AG10803 (cell line): ENCODE data around the gene DGKA.

ENCODE experiments used
- DNase-seq: peaks from one replicate; pipeline ENCODE4 v3.0.0; 2010; ENCODE audit warnings: low read depth
- H3K4me3 ChIP-seq: 2 replicates; pipeline ENCODE4 v1.5.1; 2011; ENCODE audit warnings: mild to moderate bottlenecking, low read length, control low read depth
- CTCF ChIP-seq: conservative IDR thresholded peaks from 2 replicates; pipeline ENCODE4 v1.5.1; 2011; ENCODE audit warnings: mild to moderate bottlenecking, low read length, control low read depth, inconsistent platforms

DGKA gene

GRCh38 chr12:55937981-55938380 is 7.0 kb downstream of the DGKA start:
- no peak for TF ChIP-seq CTCF
- no peak overlapping the region for H3K4me3 ChIP-seq
- DNase-seq, result peak; percentile 18

DNA sequence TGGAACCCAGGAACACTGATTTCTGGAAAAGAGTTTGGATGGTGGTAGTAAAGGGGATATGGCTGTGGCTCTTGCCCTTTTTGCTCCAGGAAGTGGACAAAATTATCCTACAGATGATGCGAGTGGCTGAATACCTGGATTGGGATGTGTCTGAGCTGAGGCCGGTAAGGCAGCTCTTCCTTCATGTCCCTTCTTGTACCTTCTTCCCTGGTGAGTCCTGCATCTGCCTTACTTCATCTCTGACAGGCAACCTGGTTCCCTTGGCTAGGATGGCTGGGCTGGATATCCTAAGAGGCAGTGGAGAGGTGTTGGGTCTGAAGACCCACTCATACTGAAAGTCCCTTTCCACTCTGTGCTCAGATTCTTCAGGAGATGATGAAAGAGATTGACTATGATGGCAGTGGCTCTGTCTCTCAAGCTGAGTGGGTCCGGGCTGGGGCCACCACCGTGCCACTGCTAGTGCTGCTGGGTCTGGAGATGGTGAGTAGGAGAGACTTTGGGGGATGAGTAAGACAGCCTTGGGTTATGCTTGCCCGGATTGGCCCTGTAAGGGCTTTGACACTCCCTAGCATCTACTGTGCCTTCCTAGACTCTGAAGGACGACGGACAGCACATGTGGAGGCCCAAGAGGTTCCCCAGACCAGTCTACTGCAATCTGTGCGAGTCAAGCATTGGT is 8.0 kb downstream of the DGKA start:
- no peak for DNase-seq
- no peak for TF ChIP-seq CTCF
- H3K4me3 ChIP-seq, result no peak overlapping the region

DNA sequence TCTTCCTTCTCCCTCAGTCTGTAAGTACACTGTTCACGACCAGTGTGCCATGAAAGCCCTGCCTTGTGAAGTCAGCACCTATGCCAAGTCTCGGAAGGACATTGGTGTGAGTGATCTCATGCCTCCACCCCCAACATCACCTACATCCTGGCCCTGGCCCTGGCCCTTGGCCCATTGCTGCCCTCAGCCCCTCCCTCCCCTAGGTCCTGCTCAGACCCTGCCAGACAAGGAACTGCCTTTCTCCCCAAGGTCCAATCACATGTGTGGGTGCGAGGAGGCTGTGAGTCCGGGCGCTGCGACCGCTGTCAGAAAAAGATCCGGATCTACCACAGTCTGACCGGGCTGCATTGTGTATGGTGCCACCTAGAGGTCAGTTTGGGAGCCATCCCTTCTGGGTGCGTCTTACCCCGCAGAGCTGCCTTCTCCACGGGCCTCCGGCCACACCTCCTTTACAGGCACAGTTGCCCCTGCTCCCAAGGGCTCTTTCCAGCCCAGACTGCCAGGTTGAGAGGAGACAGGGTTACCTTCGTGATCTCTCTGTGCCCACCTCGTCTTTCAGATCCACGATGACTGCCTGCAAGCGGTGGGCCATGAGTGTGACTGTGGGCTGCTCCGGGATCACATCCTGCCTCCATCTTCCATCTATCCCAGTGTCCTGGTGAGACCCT is 9.2 kb downstream of the DGKA start:
- peak; percentile 94 for TF ChIP-seq CTCF
- DNase-seq, result peak; percentile 80
- H3K4me3 ChIP-seq, result no peak overlapping the region

DNA sequence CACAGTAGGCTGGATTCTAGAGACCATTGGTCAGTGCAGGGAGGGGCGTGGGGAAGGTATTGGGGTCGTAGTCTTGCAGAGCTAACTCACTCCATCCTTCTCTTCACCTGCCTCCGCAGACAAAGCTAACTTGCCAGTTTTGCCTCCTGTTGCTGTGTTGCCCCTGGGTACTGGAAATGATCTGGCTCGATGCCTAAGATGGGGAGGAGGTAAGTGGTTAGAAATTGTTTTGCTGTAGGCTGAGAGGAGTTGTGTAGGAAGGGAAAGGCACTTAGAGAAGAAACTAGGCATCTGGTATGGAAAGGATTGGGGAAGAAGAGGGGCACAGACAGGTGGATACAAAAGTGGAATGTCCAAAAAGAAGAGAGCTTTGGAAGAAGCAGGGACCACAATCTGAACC is 11.1 kb downstream of the DGKA start:
- no peak for DNase-seq

GRCh38 chr12:55942577-55943136 is 11.7 kb downstream of the DGKA start:
- TF ChIP-seq CTCF, result no peak
- DNase-seq, result no peak
- no peak overlapping the region for H3K4me3 ChIP-seq

More for the DNA sequence above, 11.1 kb downstream of the DGKA start:
- TF ChIP-seq CTCF, result no peak
- no peak overlapping the region for H3K4me3 ChIP-seq

DNA sequence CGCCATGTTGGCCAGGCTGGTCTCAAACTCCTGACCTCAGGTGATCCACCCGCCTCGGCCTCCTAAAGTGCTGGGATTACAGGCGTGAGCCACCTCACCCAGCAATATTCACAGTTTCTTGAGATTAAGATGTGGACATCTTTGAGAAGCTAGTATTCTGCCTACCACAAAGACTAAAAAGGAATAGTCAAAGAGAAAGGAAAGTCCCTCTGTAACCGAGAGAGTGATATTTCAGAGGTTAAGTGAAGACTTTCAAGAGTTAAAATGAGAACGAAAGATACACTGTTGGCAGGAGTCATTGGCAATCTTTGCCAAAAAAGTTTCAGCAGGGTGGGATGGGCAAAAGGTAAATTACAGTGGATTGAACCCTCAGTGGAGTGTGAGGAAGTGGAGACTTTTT is 15.6 kb downstream of the DGKA start:
- no peak for DNase-seq
- TF ChIP-seq CTCF, result no peak
- H3K4me3 ChIP-seq, result no peak overlapping the region

DNA sequence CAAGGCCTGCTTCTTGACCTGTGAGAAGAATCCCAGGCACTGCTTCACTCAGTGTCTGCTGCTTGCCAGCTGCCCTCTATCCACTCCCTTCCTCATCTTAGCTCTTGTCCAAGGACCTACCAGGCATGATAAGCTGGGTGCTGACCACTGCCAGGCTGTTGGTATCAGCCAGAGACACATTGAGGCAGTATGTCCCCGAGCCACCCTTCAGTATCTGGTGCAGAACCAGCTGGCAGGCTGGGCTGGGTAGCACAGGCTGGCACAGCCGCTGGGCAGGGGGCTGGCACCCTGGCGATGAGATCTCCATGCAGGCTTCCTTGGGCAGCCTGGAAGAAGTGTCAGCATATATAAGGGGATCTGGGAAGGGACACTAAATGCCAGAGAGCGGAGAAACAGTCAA is 24.4 kb downstream of the DGKA start:
- no peak for TF ChIP-seq CTCF
- no peak overlapping the region for H3K4me3 ChIP-seq
- DNase-seq, result no peak
